KMS-11 (cell line): ENCODE measurements around the gene PAOX.
"Not testable (repeated sequence)": the region's sequence is repeated elsewhere in the genome, so short reads cannot be mapped to it uniquely, and the experiment has no call there.

Experiments
- H2AFZ ChIP-seq: fragments of 200-600 bp; sonication (generic); 2 replicates; pipeline ENCODE4 v1.6.1; 2016; ENCODE audit warnings: antibody characterized with exemption, mixed run types, low read depth
- H3K27ac ChIP-seq: fragments of 200-600 bp; sonication (generic); 2 replicates; pipeline ENCODE4 v1.6.1; 2016; ENCODE audit warnings: mild to moderate bottlenecking, mixed run types
- H3K27me3 ChIP-seq: fragments of 200-600 bp; sonication (generic); 2 replicates; pipeline ENCODE4 v1.6.1; 2017; ENCODE audit warnings: mild to moderate bottlenecking, low read depth, mixed run types, moderate library complexity; ENCODE audit not compliant: insufficient read depth
- H3K36me3 ChIP-seq: fragments of 200-600 bp; sonication (generic); 2 replicates; pipeline ENCODE4 v1.6.1; 2017; ENCODE audit warnings: mild to moderate bottlenecking, mixed run types; ENCODE audit not compliant: insufficient read depth
- H3K4me1 ChIP-seq: fragments of 200-600 bp; sonication (generic); 2 replicates; pipeline ENCODE4 v1.6.1; 2016; ENCODE audit warnings: mild to moderate bottlenecking, low read depth, mixed run types; ENCODE audit not compliant: poor library complexity, severe bottlenecking
- H3K4me2 ChIP-seq: fragments of 200-600 bp; sonication (generic); 2 replicates; pipeline ENCODE4 v1.7.0; 2016; ENCODE audit warnings: mild to moderate bottlenecking, mixed run types
- H3K4me3 ChIP-seq: fragments of 200-600 bp; sonication (generic); IDR thresholded peaks from 2 replicates; pipeline ENCODE4 v1.6.1; 2017; ENCODE audit warnings: low read depth, low read length, mixed read lengths; ENCODE audit not compliant: insufficient read depth
- H3K79me2 ChIP-seq: fragments of 200-600 bp; sonication (generic); 2 replicates; pipeline ENCODE4 v1.6.1; 2016; ENCODE audit warnings: low read depth, mixed run types; ENCODE audit not compliant: insufficient read depth
- H3K9ac ChIP-seq: fragments of 200-600 bp; sonication (generic); 2 replicates; pipeline ENCODE4 v1.6.1; 2016; ENCODE audit warnings: mild to moderate bottlenecking, mixed run types
- H4K20me1 ChIP-seq: fragments of 200-600 bp; sonication (generic); 2 replicates; pipeline ENCODE4 v1.6.1; 2016; ENCODE audit warnings: mild to moderate bottlenecking, mixed run types; ENCODE audit not compliant: insufficient read depth
- TF ChIP-seq, protein P1 (sequence below): fragments of 200-600 bp; sonication (generic); conservative IDR thresholded peaks from 2 replicates; pipeline ENCODE4 v1.6.1; 2017; ENCODE audit warnings: low read depth, mild to moderate bottlenecking, antibody characterized with exemption, low read length, moderate library complexity, mixed read lengths

The PAOX gene

DNA sequence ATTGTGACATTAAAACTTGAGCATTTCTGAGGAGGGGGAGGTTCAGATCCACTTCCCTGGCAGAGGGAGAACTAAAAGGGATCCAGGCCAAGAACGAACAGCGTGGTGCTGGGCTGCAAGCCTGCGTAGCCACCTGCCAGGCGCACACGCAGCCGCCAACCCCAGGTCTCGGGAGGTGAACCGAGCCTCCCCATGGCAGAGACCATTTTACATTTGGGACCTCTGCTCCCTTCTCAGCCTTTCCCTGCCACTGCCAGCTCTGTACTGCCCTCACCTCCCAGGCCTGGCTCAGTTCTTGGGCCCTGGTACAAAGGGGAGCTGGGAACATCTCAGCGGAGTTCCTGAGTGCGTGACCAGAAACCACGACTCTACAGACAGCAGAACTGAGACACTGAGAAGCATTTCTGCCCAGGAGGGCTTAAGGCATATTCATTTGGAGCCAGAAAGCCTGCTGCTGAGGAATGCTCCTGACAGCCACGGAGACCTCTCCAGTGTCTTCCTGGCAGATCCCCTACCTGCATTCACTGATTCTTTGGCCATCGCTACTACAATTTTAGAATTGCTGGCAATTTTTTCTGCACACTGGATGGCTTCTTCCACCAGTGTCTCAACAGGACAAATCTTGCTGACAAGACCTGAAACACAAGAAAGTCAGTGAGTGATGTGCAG, 13.5 kb upstream of the PAOX start:
- no peak overlapping the region for H3K27ac ChIP-seq
- no peak overlapping the region for H2AFZ ChIP-seq
- no peaks in the 10 kb centered on the region for H3K27me3 ChIP-seq
- no peaks in the 10 kb centered on the region for H3K79me2 ChIP-seq
- no peaks in the 10 kb centered on the region for H3K36me3 ChIP-seq
- no peak overlapping the region for H3K4me2 ChIP-seq
- no peaks in the 10 kb centered on the region for H3K4me1 ChIP-seq
- no peak overlapping the region for H3K9ac ChIP-seq
- TF ChIP-seq, protein P1, sequence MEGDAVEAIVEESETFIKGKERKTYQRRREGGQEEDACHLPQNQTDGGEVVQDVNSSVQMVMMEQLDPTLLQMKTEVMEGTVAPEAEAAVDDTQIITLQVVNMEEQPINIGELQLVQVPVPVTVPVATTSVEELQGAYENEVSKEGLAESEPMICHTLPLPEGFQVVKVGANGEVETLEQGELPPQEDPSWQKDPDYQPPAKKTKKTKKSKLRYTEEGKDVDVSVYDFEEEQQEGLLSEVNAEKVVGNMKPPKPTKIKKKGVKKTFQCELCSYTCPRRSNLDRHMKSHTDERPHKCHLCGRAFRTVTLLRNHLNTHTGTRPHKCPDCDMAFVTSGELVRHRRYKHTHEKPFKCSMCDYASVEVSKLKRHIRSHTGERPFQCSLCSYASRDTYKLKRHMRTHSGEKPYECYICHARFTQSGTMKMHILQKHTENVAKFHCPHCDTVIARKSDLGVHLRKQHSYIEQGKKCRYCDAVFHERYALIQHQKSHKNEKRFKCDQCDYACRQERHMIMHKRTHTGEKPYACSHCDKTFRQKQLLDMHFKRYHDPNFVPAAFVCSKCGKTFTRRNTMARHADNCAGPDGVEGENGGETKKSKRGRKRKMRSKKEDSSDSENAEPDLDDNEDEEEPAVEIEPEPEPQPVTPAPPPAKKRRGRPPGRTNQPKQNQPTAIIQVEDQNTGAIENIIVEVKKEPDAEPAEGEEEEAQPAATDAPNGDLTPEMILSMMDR: no peak
- H3K4me3 ChIP-seq: no peak overlapping the region
- no peaks in the 10 kb centered on the region for H4K20me1 ChIP-seq

DNA sequence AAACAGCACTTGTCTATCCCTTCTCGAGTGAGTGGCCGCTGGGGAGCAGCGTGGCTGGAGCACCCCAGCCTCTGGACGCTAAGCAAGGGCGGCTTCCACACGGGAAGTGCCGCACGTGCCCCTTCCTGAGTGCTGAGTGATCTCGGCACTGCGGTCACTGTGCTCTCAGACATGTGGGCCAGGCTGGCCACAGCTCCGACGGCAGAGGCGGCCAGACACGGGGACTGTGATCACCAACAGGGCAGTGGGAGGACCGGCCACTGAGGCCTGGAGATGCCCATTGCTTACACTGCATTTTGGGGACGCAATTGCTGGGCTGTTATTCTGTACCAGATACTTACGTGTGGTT, 13.0 kb upstream of the PAOX start:
- Histone ChIP-seq H3K36me3 (no peaks in the 10 kb centered on the region), H3K4me1 (no peaks in the 10 kb centered on the region), H3K79me2 (no peaks in the 10 kb centered on the region), H4K20me1 (no peaks in the 10 kb centered on the region), H3K4me3 (no peak overlapping the region), H2AFZ (no peak overlapping the region), H3K27me3 (no peaks in the 10 kb centered on the region), H3K9ac (no peak overlapping the region), H3K27ac (no peak overlapping the region), H3K4me2 (no peak overlapping the region)
- TF ChIP-seq, protein P1: no peak

DNA sequence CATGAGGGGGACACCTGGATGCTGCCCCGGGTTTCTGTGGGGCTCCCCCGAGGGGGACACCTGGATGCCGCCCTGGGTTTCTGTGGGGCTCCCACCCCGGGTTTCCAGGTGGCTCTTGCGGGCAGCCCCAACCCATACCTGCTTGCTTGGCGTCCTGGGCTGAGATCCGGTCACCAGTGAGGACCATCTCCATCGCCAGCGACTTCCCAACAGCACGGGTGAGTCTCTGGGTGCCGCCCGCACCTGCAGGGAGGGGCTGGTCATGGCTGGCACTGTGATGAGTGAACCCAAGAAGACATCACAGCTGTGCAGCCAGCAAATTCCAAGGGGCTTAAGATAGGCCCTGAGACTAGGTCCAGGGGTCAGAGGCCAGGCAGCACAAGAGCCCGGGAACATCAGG, 12.3 kb upstream of the PAOX start:
- Histone ChIP-seq H3K79me2 (no peaks in the 10 kb centered on the region), H2AFZ (no peak overlapping the region), H3K36me3 (no peaks in the 10 kb centered on the region), H3K4me3 (no peak overlapping the region), H3K9ac (no peak overlapping the region), H3K27me3 (no peaks in the 10 kb centered on the region), H3K4me1 (no peaks in the 10 kb centered on the region), H3K27ac (no peak overlapping the region), H4K20me1 (no peaks in the 10 kb centered on the region), H3K4me2 (no peak overlapping the region)
- TF ChIP-seq, protein P1: no peak

DNA sequence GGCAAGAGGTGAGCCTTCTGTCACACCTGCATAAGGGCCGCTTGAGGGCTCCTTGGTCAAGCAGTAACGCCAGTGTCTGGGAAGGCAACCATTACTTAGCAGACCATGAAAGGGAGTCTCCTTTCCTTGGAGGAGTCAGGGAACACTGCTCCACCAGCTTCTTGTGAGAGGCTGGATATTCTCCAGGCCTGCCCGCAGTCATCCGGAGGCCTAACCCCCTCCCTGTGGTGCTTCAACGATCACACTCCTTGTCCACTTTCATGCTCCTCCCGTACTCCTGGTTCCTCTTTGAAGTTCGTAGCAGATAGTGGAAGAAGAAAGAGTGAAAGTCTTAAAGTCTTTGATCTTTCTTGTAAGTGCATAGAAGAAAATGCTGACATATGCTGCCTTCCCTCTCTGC, 11.6 kb upstream of the PAOX start:
- not testable (repeated sequence) for H2AFZ ChIP-seq, H3K4me1 ChIP-seq, H4K20me1 ChIP-seq, H3K36me3 ChIP-seq, H3K9ac ChIP-seq, H3K27me3 ChIP-seq, H3K27ac ChIP-seq, H3K4me2 ChIP-seq, H3K79me2 ChIP-seq, H3K4me3 ChIP-seq

DNA sequence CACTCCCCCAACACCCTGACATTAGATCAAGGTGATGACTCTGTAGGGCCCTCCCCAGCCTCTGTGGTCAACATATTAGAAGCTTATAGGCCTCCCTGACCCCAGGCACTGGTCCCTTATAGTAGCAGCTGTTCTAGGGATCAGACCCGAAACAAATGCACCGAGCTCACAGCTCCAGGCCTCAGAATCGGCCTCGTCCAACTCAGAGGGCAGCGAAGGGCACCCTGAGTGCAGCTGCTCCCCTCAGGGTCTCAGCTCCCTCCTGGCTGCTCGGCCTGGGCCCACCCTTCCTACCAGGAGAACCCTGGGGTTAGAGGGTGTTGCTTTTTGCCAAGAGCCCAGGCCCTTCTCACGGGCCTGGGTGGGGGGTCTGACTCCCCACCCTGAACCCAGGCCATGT, 10.9 kb upstream of the PAOX start:
- Histone ChIP-seq H3K36me3 (no peaks in the 10 kb centered on the region), H3K9ac (no peak overlapping the region), H4K20me1 (no peaks in the 10 kb centered on the region), H3K4me1 (no peaks in the 10 kb centered on the region), H3K79me2 (no peaks in the 10 kb centered on the region), H3K27ac (no peak overlapping the region), H3K4me3 (no peak overlapping the region), H3K4me2 (no peak overlapping the region), H3K27me3 (no peaks in the 10 kb centered on the region), H2AFZ (no peak overlapping the region)
- TF ChIP-seq, protein P1: no peak
